ENCODE data around the gene ALPL.

The ALPL gene

DNA sequence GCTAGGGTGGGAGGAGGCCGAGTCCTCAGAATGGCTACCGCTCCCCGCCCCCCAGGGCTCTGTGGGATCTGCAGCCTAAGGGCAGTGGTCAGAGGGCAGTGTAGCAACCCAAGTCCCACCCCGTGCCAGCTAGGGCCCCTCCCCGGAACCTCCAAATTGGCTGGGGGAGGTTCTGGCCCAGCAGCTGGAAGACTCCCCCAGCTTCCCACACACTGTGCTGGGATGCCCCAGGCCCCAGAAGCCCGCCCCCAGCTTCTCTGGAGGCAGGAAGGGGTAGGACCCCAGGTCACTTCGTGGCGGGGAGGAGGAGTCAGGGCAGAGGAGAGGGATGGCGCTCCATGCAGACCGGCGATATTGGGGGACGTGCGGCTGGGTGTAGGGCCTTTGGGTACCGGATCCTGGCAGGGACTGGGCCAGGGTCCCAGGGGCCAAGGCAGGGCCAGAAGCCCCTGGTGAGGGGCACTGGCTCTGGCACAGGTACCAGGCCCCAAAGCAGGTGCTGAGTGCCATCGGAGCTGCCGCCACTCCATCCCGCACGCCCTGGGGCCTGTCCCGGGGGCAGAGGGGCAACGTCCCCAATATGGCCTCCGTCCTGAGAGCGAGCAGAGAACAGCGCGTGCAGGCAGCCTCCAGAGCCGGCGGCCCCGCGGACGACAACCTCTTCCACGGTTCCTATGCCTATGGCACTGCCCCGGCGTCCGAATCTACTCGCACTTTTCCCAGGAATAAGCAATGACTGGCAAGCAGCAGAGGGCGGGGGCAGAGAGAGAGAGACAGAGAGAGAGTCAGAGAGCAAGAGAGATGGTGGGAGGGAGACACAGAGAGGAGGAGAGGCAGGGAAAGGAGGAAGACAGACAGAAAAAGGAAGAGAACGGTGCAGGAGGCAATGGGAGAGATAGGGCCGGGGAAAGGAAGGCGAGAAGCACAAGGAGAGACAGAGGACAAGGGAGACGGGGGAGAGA is 94.2 kb downstream of the ALPL start:
- no peak for TF ChIP-seq YY1 (IDR thresholded peaks at IDR 0.05; ENCODE audit: insufficient read depth, insufficient read length)
- no peak for TF ChIP-seq SUZ12 (IDR thresholded peaks at IDR 0.05; ENCODE audit: extremely low read depth, insufficient read depth, insufficient read length)
- TF ChIP-seq ZNF274 (IDR thresholded peaks at IDR 0.05; ENCODE audit: low read depth, low read length) = no peak
- no peak overlapping the region for H3K4me3 ChIP-seq (ENCODE audit: insufficient read length, low read depth)

DNA sequence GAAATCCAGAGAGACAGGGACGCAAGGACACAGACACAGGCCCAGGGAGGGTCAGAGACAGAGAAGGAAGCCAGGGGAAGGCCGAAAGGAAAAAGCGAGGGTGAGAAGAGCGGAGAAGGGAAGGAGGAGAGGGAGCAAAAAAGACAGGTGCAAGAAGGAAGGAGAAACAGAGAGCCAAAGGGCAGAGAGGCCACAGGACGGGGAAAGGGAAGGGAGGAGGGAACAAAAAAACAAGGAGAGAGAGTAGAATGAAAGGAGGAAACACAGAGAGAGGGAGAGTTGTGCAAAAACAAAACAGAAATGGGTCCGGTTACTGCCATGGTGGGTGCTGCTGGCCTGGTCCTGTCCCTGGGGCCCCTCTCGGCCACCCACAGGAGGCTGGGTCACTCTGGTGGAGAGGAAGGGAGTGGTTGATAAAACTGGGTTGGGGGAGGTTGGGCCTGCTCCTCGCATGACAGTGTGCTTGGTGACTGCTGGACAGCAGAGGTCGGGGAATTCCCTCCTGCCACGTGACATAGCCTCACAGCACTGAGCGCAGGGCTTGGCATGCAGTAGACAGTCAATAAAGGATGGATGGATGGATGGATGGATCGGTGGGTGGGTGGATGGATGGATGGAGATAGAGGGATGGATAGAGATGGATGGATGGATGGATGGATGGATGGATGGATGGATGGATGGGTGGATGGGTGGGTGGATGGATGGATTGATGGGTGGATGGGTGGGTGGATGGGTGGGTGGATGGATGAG is 95.2 kb downstream of the ALPL start:
- Histone ChIP-seq H3K9ac (ENCODE audit: insufficient read length, low read depth) (no peak overlapping the region), H3K4me1 (ENCODE audit: insufficient read depth, insufficient read length) (peaks cover 6% of the 10 kb centered on the region), H3K36me3 (ENCODE audit: insufficient read depth, insufficient read length, low read length) (no peaks in the 10 kb centered on the region), H3K4me3 (ENCODE audit: insufficient read length, low read depth) (no peak overlapping the region), H3K27me3 (ENCODE audit: insufficient read depth, insufficient read length) (no peaks in the 10 kb centered on the region), H3K9me3 (ENCODE audit: insufficient read depth, low read length) (no peaks in the 10 kb centered on the region)
- TF ChIP-seq ZNF274 (IDR thresholded peaks at IDR 0.05; ENCODE audit: low read depth, low read length) = no peak
- TF ChIP-seq SUZ12 (IDR thresholded peaks at IDR 0.05; ENCODE audit: extremely low read depth, insufficient read depth, insufficient read length) = no peak
- no peak for TF ChIP-seq YY1 (IDR thresholded peaks at IDR 0.05; ENCODE audit: insufficient read depth, insufficient read length)
- no peak for DNase-seq (ENCODE audit: low read depth, low spot score)

More for the DNA sequence above, 94.2 kb downstream of the ALPL start:
- peaks cover 6% of the 10 kb centered on the region for H3K4me1 ChIP-seq (ENCODE audit: insufficient read depth, insufficient read length)
- no peaks in the 10 kb centered on the region for H3K36me3 ChIP-seq (ENCODE audit: insufficient read depth, insufficient read length, low read length)
- no peak for DNase-seq (ENCODE audit: low read depth, low spot score)
- no peaks in the 10 kb centered on the region for H3K9me3 ChIP-seq (ENCODE audit: insufficient read depth, low read length)
- H3K9ac ChIP-seq (ENCODE audit: insufficient read length, low read depth) = no peak overlapping the region
- H3K27me3 ChIP-seq (ENCODE audit: insufficient read depth, insufficient read length) = no peaks in the 10 kb centered on the region

DNA sequence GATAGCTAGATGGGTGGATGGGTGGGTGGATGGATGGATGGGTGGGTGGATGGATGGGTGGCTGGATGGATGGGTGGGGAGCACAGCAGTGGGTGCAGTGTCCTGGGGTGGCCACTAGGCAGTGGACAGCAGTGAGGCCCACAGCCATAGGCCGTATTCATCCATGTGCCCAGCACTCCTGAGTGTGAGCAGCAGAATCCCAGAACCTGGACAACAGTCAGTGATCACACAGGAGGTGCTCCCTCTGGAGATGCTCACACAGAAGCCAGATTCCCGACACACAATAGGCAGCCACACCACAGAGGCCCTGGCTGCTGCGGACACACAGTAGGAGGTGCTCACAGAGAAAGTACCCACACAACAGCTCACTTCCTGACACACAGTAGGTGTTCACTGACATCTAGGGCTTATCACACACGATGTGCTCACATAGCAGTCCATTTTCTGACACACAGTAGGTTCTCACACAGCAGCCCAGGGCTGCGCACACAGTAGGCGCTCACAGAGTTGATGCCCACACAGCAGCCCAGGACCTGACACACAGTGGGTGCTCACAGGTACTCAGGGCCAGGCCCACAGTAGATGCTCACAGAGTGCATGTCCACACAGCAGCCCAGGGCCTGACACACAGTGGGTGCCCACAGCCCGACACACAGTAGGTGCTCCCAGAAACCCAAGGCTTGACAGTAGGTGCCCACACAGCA is 95.9 kb downstream of the ALPL start:
- no peaks in the 10 kb centered on the region for H3K27me3 ChIP-seq (ENCODE audit: insufficient read depth, insufficient read length)
- H3K9ac ChIP-seq (ENCODE audit: insufficient read length, low read depth) = no peak overlapping the region
- H3K9me3 ChIP-seq (ENCODE audit: insufficient read depth, low read length) = no peaks in the 10 kb centered on the region
- no peak for DNase-seq (ENCODE audit: low read depth, low spot score)
- no peak overlapping the region for H3K4me3 ChIP-seq (ENCODE audit: insufficient read length, low read depth)
- TF ChIP-seq SUZ12 (IDR thresholded peaks at IDR 0.05; ENCODE audit: extremely low read depth, insufficient read depth, insufficient read length) = no peak
- peaks cover 6% of the 10 kb centered on the region for H3K4me1 ChIP-seq (ENCODE audit: insufficient read depth, insufficient read length)
- no peaks in the 10 kb centered on the region for H3K36me3 ChIP-seq (ENCODE audit: insufficient read depth, insufficient read length, low read length)

DNA sequence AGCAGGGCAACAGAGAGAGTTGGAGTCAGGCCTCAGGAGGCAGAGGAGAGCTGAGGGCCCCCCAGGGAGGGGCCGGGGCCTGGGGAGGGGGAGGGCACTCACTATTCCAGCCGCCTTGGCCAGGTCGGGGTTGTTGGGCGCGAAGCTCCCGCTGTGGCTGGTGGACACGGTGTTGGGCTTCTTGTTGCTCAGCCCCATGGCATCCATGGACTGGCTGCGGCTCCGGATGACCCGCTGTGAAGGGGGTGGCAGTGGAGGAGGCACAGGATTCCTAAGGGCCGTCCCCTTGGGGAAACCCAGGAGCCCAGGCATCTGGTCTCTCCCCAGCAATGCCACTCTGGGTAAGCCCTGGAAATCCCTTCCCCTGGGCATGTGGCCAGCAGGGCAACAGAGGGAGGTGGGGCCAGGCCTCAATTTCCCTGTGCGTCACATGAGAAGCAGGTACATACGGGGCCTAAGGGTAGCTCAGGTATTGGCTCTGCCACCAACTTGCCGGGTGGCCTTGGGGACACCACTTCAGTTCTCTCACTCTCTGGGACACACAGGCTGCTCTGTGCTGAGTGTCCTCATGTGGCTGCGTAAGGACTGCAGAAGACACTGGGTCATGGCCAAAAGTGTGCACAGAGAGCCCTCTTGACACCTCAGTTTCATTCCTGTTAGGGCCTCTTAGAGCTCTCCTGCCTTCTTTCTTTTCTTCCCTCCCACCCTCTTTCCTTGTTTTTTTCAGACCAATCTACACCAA is 96.9 kb downstream of the ALPL start:
- DNase-seq (ENCODE audit: low read depth, low spot score) = no peak
- Histone ChIP-seq H3K27me3 (ENCODE audit: insufficient read depth, insufficient read length) (no peaks in the 10 kb centered on the region), H3K36me3 (ENCODE audit: insufficient read depth, insufficient read length, low read length) (no peaks in the 10 kb centered on the region), H3K4me1 (ENCODE audit: insufficient read depth, insufficient read length) (peaks cover 6% of the 10 kb centered on the region), H3K9me3 (ENCODE audit: insufficient read depth, low read length) (no peaks in the 10 kb centered on the region), H3K9ac (ENCODE audit: insufficient read length, low read depth) (no peak overlapping the region), H3K4me3 (ENCODE audit: insufficient read length, low read depth) (no peak overlapping the region)
- TF ChIP-seq ZNF274 (IDR thresholded peaks at IDR 0.05; ENCODE audit: low read depth, low read length) (no peak), YY1 (IDR thresholded peaks at IDR 0.05; ENCODE audit: insufficient read depth, insufficient read length) (no peak), SUZ12 (IDR thresholded peaks at IDR 0.05; ENCODE audit: extremely low read depth, insufficient read depth, insufficient read length) (no peak)

DNA sequence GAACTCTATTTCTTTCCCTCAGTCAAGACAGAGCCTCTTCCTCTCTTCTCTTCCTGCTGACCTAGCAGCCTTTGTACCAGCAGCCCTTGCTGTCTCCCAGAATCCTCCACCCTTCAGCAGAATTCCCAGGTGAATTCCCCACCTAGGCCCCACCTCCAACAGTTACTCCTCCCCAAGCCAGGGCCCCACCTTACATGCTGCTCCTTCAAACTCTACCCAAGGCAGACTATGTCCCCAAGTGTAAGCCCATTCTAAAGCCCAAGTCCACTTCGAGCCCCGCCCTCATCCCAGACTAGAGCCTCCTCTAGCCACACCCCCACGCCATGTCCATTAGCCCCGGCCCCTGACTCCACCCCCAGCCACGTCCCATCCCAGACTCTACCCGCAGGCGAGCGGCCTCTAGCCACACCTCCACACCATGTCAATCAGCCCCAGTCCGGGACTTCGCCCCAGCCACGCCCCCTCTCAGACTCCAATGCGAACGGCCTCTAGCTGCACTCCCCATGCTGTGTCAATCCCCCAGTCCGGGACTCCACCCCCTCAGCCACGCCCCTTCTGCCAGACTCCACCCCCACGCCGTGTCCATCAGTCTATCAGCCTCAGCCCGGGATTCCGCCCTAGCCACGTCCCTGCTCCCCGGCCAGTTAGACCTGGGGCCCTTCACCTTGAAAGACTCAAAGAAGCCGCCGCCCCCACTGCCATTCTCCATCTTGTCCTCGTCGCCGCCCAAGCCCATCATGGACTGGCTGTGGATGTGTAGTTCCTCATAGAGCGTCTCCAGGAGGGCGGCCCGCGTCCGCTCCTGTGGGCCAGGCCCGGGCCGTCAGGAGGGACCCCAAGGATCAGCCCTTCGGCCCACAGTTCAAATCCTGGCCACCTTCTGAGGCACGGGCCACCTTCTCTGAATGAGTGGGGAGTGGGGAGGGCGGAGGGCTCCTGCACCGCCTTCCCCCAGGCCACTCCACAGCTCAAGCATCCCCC is 98.6 kb downstream of the ALPL start:
- Histone ChIP-seq H3K4me3 (ENCODE audit: insufficient read length, low read depth) (no peak overlapping the region), H3K9ac (ENCODE audit: insufficient read length, low read depth) (no peak overlapping the region), H3K9me3 (ENCODE audit: insufficient read depth, low read length) (no peaks in the 10 kb centered on the region), H3K27me3 (ENCODE audit: insufficient read depth, insufficient read length) (no peaks in the 10 kb centered on the region), H3K36me3 (ENCODE audit: insufficient read depth, insufficient read length, low read length) (no peaks in the 10 kb centered on the region), H3K4me1 (ENCODE audit: insufficient read depth, insufficient read length) (peaks cover 6% of the 10 kb centered on the region)
- DNase-seq (ENCODE audit: low read depth, low spot score) = peak; percentile 91
- TF ChIP-seq SUZ12 (IDR thresholded peaks at IDR 0.05; ENCODE audit: extremely low read depth, insufficient read depth, insufficient read length) (no peak), ZNF274 (IDR thresholded peaks at IDR 0.05; ENCODE audit: low read depth, low read length) (no peak), YY1 (IDR thresholded peaks at IDR 0.05; ENCODE audit: insufficient read depth, insufficient read length) (no peak)

DNA sequence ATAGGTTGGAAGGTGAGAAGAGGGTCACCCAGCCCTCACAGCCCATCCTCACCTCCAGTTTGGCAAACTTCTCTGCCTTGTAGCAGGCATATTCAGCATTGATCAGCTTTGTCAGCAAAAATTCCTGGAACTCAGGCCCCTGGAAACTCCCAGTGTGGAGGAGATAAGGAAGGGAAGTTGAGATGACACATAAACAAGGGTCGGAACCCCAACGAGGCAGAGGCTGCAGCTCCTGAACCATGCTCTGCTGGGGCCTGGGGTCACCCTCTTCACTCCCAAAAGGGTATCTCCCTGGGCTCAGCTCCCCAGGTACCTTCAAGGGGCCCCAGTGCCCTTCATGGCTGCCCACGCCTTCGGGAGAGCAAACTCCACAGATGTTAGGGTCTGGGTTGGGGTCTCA is 99.6 kb downstream of the ALPL start:
- H3K36me3 ChIP-seq (ENCODE audit: insufficient read depth, insufficient read length, low read length) = no peaks in the 10 kb centered on the region
- peak overlapping the region; percentile 32 for H3K9ac ChIP-seq (ENCODE audit: insufficient read length, low read depth)
- H3K4me3 ChIP-seq (ENCODE audit: insufficient read length, low read depth) = no peak overlapping the region
- TF ChIP-seq YY1 (IDR thresholded peaks at IDR 0.05; ENCODE audit: insufficient read depth, insufficient read length) (no peak), ZNF274 (IDR thresholded peaks at IDR 0.05; ENCODE audit: low read depth, low read length) (no peak), SUZ12 (IDR thresholded peaks at IDR 0.05; ENCODE audit: extremely low read depth, insufficient read depth, insufficient read length) (no peak)
- H3K4me1 ChIP-seq (ENCODE audit: insufficient read depth, insufficient read length) = peaks cover 6% of the 10 kb centered on the region
- H3K9me3 ChIP-seq (ENCODE audit: insufficient read depth, low read length) = no peaks in the 10 kb centered on the region
- no peaks in the 10 kb centered on the region for H3K27me3 ChIP-seq (ENCODE audit: insufficient read depth, insufficient read length)
- no peak for DNase-seq (ENCODE audit: low read depth, low spot score)
